Activated CD8-positive, alpha-beta memory T cell treated with anti-CD3 and anti-CD28 coated beads, Interleukin-2, amount 50 U/mL, for 4 hours (primary cell): Measurements from ENCODE around the gene SLC22A6.

Experiments used
- DNase-seq: peaks from one replicate; pipeline ENCODE4 v3.0.0-alpha.2; 2020

SLC22A6 gene

DNA sequence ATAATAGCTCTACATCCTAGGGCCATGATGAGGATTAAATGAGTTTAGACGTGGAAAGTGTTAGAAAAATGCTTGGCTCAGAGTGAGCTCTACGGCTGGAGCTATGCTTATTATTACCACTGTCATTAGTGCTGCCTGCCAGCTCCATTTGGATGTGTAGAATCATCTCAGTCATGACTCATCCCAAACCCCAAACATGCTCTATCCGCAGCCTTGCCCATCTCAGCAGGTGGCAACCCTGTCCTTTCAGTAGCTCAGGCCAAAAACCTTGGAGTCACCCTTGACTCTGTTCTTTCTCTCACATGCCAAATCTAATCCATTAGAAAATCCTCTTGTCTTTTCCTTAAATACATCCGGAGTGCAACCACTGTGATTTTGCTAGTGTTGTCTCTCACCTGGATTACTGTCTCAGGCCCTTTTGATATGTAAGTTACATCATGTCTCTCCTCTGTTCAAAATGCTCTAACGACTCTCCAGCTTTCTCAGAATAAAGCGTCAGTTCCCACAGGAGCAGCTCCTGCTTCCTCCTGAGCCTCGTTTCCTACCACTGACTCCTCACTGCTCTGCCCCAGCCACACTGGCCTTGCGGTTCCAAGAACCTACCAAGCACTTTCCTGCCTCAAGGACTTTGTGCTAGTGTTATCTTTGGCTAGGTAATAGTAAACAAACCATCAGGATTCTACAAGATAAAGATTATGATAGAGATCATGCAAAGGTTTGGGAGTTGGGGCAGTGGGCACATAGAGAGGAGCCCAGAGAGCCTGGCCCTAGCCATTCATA is 53.1 kb downstream of the SLC22A6 start:
- no peak for DNase-seq

- DNase-seq = no peak
These were observed 54.1 kb downstream of the SLC22A6 start for GRCh38 chr11:62930666-62931065.

DNA sequence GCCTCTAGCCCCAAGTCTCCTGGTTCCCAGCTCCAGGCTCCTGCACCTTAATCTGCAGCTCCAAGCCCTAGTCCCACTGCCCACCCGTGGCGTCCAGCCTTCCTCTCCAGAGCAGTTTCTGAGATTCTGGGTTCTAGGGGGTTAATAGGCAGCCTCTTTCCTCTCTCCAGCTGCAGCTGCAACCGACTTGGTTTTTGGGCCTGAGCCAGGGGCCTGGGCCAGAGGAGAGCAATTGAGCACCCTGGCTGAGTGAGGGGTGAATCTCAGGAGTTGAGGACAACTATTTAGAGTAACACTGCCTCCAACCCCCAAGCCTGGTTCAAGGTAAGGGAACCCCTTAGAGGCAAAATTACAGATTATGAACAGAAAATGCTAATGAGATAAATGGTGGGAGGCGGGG is 54.6 kb downstream of the SLC22A6 start:
- no peak for DNase-seq

GRCh38 chr11:62928011-62928410 is 56.8 kb downstream of the SLC22A6 start:
- DNase-seq = no peak

GRCh38 chr11:62926680-62927455 is 57.9 kb downstream of the SLC22A6 start:
- DNase-seq = no peak
